Vagina (tissue), 2 donors: ENCODE measurements around the gene TUBB1.

Source experiments
- POLR2A ChIP-seq, 2 donors: fragments of 450-650 bp; IDR thresholded peaks; one replicate each; pipeline ENCODE4 v1.6.1; 2017; ENCODE audit warnings: antibody characterized with exemption in 2 of 2, mild to moderate bottlenecking in 2 of 2, moderate library complexity in 2 of 2
- POLR2AphosphoS5 ChIP-seq, 2 donors: sonication (generic); formaldehyde crosslinking; IDR thresholded peaks; one replicate each; pipeline ENCODE4 v1.9.0; 2017; ENCODE audit warnings: antibody characterized with exemption in 2 of 2, mild to moderate bottlenecking in 2 of 2, low read depth in 1 of 2; ENCODE audit not compliant: insufficient read depth in 1 of 2
- TF ChIP-seq, protein P1 (sequence below), 3 experiments: fragments of 450-650 bp in 2 of 3; fragments of 200-600 bp in 1 of 3; sonication (generic) in 1 of 3; IDR thresholded peaks; one replicate each; pipeline ENCODE4 v1.5.1; 2017 to 2019; ENCODE audit warnings: antibody characterized with exemption in 3 of 3, mild to moderate bottlenecking in 2 of 3, moderate library complexity in 2 of 3

DNA sequence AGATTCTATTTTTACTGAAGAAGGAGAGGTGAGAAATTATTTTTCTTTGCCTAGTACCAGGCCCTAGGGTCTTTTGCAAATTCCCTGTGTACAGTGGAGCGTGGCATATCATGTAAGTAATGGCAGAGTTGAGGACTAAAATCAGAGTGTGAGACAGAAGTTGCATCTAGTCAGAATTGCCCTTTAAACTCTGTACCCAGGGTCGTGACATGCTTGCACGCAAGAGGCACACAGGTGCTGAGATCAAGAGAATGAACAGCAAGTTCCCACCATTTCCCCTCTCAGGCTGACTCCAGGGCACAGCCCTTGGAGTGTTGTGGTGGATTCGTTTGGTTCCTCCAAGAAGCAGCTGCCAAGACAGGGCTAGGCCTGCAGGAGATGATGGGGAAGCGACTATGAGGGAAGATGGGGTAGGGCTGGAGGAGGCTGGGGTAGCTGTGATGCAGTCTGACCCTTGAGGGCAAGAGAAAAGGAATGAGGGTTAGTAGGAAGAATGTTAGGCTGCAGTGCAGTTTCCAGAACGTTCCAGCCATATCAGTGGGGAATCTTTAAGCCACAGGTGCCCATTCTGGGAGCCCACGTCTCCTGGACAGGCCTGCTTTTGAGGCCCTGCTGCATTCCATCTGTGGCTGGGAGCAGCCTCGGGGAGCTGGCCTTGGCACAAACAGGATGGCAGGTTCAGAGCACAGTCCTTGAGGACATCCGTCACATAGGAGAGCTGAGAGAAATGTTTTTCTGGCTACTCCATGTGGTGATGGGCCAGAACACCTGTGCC lies 31.3 kb upstream of the TUBB1 start:
- TF ChIP-seq POLR2A (IDR thresholded peaks at IDR 0.05) (no peak), POLR2AphosphoS5 (IDR thresholded peaks at IDR 0.05; ENCODE audit: insufficient read depth in 1 of 2, low read depth in 1 of 2) (no peak)
- TF ChIP-seq, protein P1, sequence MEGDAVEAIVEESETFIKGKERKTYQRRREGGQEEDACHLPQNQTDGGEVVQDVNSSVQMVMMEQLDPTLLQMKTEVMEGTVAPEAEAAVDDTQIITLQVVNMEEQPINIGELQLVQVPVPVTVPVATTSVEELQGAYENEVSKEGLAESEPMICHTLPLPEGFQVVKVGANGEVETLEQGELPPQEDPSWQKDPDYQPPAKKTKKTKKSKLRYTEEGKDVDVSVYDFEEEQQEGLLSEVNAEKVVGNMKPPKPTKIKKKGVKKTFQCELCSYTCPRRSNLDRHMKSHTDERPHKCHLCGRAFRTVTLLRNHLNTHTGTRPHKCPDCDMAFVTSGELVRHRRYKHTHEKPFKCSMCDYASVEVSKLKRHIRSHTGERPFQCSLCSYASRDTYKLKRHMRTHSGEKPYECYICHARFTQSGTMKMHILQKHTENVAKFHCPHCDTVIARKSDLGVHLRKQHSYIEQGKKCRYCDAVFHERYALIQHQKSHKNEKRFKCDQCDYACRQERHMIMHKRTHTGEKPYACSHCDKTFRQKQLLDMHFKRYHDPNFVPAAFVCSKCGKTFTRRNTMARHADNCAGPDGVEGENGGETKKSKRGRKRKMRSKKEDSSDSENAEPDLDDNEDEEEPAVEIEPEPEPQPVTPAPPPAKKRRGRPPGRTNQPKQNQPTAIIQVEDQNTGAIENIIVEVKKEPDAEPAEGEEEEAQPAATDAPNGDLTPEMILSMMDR (IDR thresholded peaks at IDR 0.05) = no peak
